Adrenal gland (tissue), 5 donors: ENCODE measurements around the gene CREB5.

Experiments used
- POLR2A ChIP-seq, 2 donors: fragments of 450-650 bp; IDR thresholded peaks; one replicate each; pipeline ENCODE4 v1.6.1; 2017; ENCODE audit warnings: antibody characterized with exemption in 2 of 2, mild to moderate bottlenecking in 2 of 2, moderate library complexity in 1 of 2
- TF ChIP-seq, protein P1 (sequence below), 6 experiments: fragments of 450-650 bp in 4 of 6; fragments of 200-600 bp in 2 of 6; sonication (generic) in 1 of 6; IDR thresholded peaks; 1 replicate in 5 of 6; 2 replicates in 1 of 6; pipeline versions ENCODE4 v1.5.1 to v1.8.0; 2016 to 2021; ENCODE audit warnings: antibody characterized with exemption in 6 of 6, mild to moderate bottlenecking in 2 of 6, moderate library complexity in 1 of 6
- donor health status: DM: no; HTN: no; CAD: no.

GRCh38 chr7:28643584-28644340, 231.4 kb downstream of the CREB5 start:
- TF ChIP-seq, protein P1, sequence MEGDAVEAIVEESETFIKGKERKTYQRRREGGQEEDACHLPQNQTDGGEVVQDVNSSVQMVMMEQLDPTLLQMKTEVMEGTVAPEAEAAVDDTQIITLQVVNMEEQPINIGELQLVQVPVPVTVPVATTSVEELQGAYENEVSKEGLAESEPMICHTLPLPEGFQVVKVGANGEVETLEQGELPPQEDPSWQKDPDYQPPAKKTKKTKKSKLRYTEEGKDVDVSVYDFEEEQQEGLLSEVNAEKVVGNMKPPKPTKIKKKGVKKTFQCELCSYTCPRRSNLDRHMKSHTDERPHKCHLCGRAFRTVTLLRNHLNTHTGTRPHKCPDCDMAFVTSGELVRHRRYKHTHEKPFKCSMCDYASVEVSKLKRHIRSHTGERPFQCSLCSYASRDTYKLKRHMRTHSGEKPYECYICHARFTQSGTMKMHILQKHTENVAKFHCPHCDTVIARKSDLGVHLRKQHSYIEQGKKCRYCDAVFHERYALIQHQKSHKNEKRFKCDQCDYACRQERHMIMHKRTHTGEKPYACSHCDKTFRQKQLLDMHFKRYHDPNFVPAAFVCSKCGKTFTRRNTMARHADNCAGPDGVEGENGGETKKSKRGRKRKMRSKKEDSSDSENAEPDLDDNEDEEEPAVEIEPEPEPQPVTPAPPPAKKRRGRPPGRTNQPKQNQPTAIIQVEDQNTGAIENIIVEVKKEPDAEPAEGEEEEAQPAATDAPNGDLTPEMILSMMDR (IDR thresholded peaks at IDR 0.05), result no peak
- no peak for TF ChIP-seq POLR2A (IDR thresholded peaks at IDR 0.05)
